ENCODE results near the gene TMEM176B.

GRCh38 chr7:150826061-150826849 is 26.1 kb upstream of the TMEM176B start:
- no peak for TF ChIP-seq CTCF (IDR thresholded peaks at IDR 0.05; ENCODE audit: extremely low read depth in 1 of 2, insufficient read depth in 1 of 2, low read depth in 1 of 2, low read length in 2 of 2)
- TF ChIP-seq POLR2A (IDR thresholded peaks at IDR 0.05; ENCODE audit: low read depth, low read length), result no peak
